Thyroid gland (tissue), 4 donors: Measurements from ENCODE around the gene RBP7.

Source experiments
- POLR2A ChIP-seq, 2 donors: fragments of 450-650 bp; IDR thresholded peaks; one replicate each; pipeline ENCODE4 v1.6.1; 2017; ENCODE audit warnings: antibody characterized with exemption in 2 of 2, mild to moderate bottlenecking in 2 of 2, moderate library complexity in 1 of 2
- TF ChIP-seq, protein P1 (sequence below), 6 experiments: fragments of 200-600 bp in 3 of 6; fragments of 450-650 bp in 3 of 6; sonication (generic) in 3 of 6; IDR thresholded peaks; one replicate each; pipeline ENCODE4 v1.5.1; 2016 to 2019; ENCODE audit warnings: antibody characterized with exemption in 6 of 6, mild to moderate bottlenecking in 2 of 6, inconsistent platforms in 1 of 6, moderate library complexity in 1 of 6

DNA sequence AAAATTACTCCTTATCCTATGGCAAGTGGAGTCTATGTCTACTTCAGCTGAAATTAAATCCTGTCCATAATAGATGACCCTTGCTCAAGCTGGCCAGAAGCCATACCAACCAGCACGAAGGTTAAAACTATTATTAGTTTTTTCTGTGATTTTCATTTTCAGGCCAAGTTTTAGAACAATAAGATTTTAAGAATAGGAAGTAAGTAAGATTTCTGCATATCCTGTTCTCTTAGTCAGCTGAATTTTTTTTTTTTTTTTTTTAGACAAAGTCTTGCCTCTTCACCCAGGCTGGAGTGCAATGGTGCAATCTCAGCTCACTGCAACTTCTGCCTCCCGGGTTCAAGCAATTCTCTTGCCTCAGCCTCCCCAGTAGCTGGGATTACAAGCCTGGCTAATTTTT lies 6.1 kb upstream of the RBP7 start:
- no peak for TF ChIP-seq POLR2A (IDR thresholded peaks at IDR 0.05)
- TF ChIP-seq, protein P1, sequence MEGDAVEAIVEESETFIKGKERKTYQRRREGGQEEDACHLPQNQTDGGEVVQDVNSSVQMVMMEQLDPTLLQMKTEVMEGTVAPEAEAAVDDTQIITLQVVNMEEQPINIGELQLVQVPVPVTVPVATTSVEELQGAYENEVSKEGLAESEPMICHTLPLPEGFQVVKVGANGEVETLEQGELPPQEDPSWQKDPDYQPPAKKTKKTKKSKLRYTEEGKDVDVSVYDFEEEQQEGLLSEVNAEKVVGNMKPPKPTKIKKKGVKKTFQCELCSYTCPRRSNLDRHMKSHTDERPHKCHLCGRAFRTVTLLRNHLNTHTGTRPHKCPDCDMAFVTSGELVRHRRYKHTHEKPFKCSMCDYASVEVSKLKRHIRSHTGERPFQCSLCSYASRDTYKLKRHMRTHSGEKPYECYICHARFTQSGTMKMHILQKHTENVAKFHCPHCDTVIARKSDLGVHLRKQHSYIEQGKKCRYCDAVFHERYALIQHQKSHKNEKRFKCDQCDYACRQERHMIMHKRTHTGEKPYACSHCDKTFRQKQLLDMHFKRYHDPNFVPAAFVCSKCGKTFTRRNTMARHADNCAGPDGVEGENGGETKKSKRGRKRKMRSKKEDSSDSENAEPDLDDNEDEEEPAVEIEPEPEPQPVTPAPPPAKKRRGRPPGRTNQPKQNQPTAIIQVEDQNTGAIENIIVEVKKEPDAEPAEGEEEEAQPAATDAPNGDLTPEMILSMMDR (IDR thresholded peaks at IDR 0.05): no peak
